Endothelial cell (in vitro differentiated cells): ENCODE measurements around the gene RAB3IL1. TPM values are rescaled to one million over a fixed set of nuclear protein-coding genes. Genes with fewer than 3 reads are reported as not detected.

ENCODE experiments used
- DNase-seq: peaks from one replicate; pipeline ENCODE4 v3.0.0; 2021; ENCODE audit warnings: low spot score
- H3K27ac Mint-ChIP-seq: one replicate; pipeline ENCODE4 v1.8.0; 2021; ENCODE audit warnings: mixed read lengths, inconsistent platforms; ENCODE audit not compliant: unreplicated experiment
- H3K27me3 Mint-ChIP-seq: one replicate; pipeline ENCODE4 v1.8.0; 2021; ENCODE audit warnings: mild to moderate bottlenecking, moderate library complexity, mixed read lengths, inconsistent platforms; ENCODE audit not compliant: unreplicated experiment
- H3K36me3 Mint-ChIP-seq: one replicate; pipeline ENCODE4 v1.8.0; 2021; ENCODE audit warnings: mild to moderate bottlenecking, low read depth, mixed read lengths, inconsistent platforms; ENCODE audit not compliant: unreplicated experiment
- H3K4me1 Mint-ChIP-seq: one replicate; pipeline ENCODE4 v1.8.0; 2021; ENCODE audit warnings: mild to moderate bottlenecking, mixed read lengths, inconsistent platforms; ENCODE audit not compliant: unreplicated experiment
- H3K4me3 Mint-ChIP-seq: one replicate; pipeline ENCODE4 v1.8.0; 2021; ENCODE audit warnings: mild to moderate bottlenecking, mixed read lengths, inconsistent platforms; ENCODE audit not compliant: unreplicated experiment
- H3K9me3 Mint-ChIP-seq: one replicate; pipeline ENCODE4 v1.8.0; 2021; ENCODE audit warnings: mixed read lengths, inconsistent platforms; ENCODE audit not compliant: unreplicated experiment
- CTCF ChIP-seq: fragments of 200-600 bp; sonication (generic); IDR thresholded peaks from one replicate; pipeline ENCODE4 v1.5.0; 2021; ENCODE audit warnings: antibody characterized with exemption; ENCODE audit not compliant: unreplicated experiment
- microRNA-seq: library from miRNA; unstranded; fragments of <30 nt; microRNA quantifications from one replicate; pipeline ENCODE4, GENCODE V29; 2020; ENCODE audit not compliant: unreplicated experiment
- total RNA-seq: library from RNA; stranded (reverse); fragmentation: NEBNext Ultra II Directional; extraction: Animal tissue kit (Norgen Biotek cat#: 25700); gene quantifications from one replicate; pipeline ENCODE4 v1.2.1, GENCODE V29; 2021; ENCODE audit not compliant: unreplicated experiment

RAB3IL1 gene
- total RNA-seq, 1 donor from 2014 or later, result 8.9 TPM

- Mint-ChIP-seq H3K27me3 (peaks cover 15% of the 10 kb centered on the region), H3K4me1 (peaks cover 5% of the 10 kb centered on the region), H3K9me3 (no peaks in the 10 kb centered on the region), H3K4me3 (no peak overlapping the region), H3K27ac (no peak overlapping the region), H3K36me3 (peaks cover 57% of the 10 kb centered on the region)
- TF ChIP-seq CTCF, result no peak
- no peak for DNase-seq
Measured at GRCh38 chr11:61848631-61849030, 68.7 kb downstream of the RAB3IL1 start.

- H3K4me1 Mint-ChIP-seq, result peaks cover 3% of the 10 kb centered on the region
- DNase-seq, result no peak
- no peaks in the 10 kb centered on the region for H3K9me3 Mint-ChIP-seq
- H3K27ac Mint-ChIP-seq, result no peak overlapping the region
- TF ChIP-seq CTCF, result no peak
- H3K4me3 Mint-ChIP-seq, result peak overlapping the region; percentile 51
- H3K36me3 Mint-ChIP-seq, result peaks cover 58% of the 10 kb centered on the region
- H3K27me3 Mint-ChIP-seq, result peaks cover 13% of the 10 kb centered on the region
Measured at GRCh38 chr11:61847914-61848581, 69.3 kb downstream of the RAB3IL1 start.

Small RNA genes within 50 kb of the gene (microRNA-seq; reads per million reads assigned to microRNA genes)
- gene MIR6746, result 3.6 reads per million, percentile 42 among the genes with 10 or more reads in this experiment

Other genes starting within 250 kb of the RAB3IL1 start
- gene DAGLA, start 237.2 kb downstream of the RAB3IL1 start, total RNA-seq, result 3.2 TPM
- 1.5 TPM for gene MYRF, start 164.9 kb downstream of the RAB3IL1 start, total RNA-seq
- 125 TPM for gene TMEM258, start 125.0 kb downstream of the RAB3IL1 start, total RNA-seq
- gene FEN1, start 124.7 kb downstream of the RAB3IL1 start, total RNA-seq, result 22.0 TPM
- 102 TPM for gene FADS1, start 100.6 kb downstream of the RAB3IL1 start, total RNA-seq
- gene FADS2, start 89.3 kb downstream of the RAB3IL1 start, total RNA-seq, result 682 TPM
- gene FADS3, start 26.0 kb downstream of the RAB3IL1 start, total RNA-seq, result 42.0 TPM
- gene BEST1, start 32.8 kb upstream of the RAB3IL1 start, total RNA-seq, result 0.08 TPM
- gene FTH1, start 50.1 kb upstream of the RAB3IL1 start, total RNA-seq, result 837 TPM
- 26.0 TPM for gene INCENP, start 206.4 kb upstream of the RAB3IL1 start, total RNA-seq